H1 (cell line): ENCODE results near the gene SLC35F3. TPM values are rescaled to one million over a fixed set of nuclear protein-coding genes. Genes with fewer than 3 reads are reported as not detected.

ENCODE experiments used
- BACH1 ChIP-seq: IDR thresholded peaks from 2 replicates; pipeline ENCODE4 v1.6.1; 2012; ENCODE audit warnings: low read length, improper control_type of control experiment
- CHD1 ChIP-seq: IDR thresholded peaks from 2 replicates; pipeline ENCODE4 v1.6.1; 2012; ENCODE audit warnings: low read depth, low read length, improper control_type of control experiment
- CHD2 ChIP-seq: IDR thresholded peaks from 2 replicates; pipeline ENCODE4 v1.6.1; 2012; ENCODE audit warnings: low read length, improper control_type of control experiment
- EP300 ChIP-seq, 2 experiments: IDR thresholded peaks; 1 replicate in 1 of 2; 2 replicates in 1 of 2; pipeline ENCODE4 v1.6.1; 2011 to 2012; ENCODE audit warnings: low read depth in 2 of 2, low read length in 2 of 2, mild to moderate bottlenecking in 2 of 2, borderline replicate concordance in 1 of 2, inconsistent platforms in 1 of 2, moderate library complexity in 1 of 2
- GTF2F1 ChIP-seq: IDR thresholded peaks from 2 replicates; pipeline ENCODE4 v1.6.1; 2012; ENCODE audit warnings: low read depth, low read length, improper control_type of control experiment, borderline replicate concordance
- JUN ChIP-seq: IDR thresholded peaks from 2 replicates; pipeline ENCODE4 v1.6.1; 2011; ENCODE audit warnings: low read depth, mild to moderate bottlenecking, improper control_type of control experiment, low read length
- KDM5A ChIP-seq: fragments of 200-600 bp; IDR thresholded peaks from 2 replicates; pipeline ENCODE4 v1.7.1; 2012; ENCODE audit warnings: mild to moderate bottlenecking, low read length, inconsistent platforms, mixed read lengths
- MAFK ChIP-seq: IDR thresholded peaks from 2 replicates; pipeline ENCODE4 v1.6.1; 2012; ENCODE audit warnings: low read depth, mild to moderate bottlenecking, improper control_type of control experiment, low read length
- NANOG ChIP-seq: IDR thresholded peaks from 2 replicates; pipeline ENCODE4 v1.6.1; 2011; ENCODE audit warnings: low read length, low read depth, mild to moderate bottlenecking, inconsistent platforms; ENCODE audit not compliant: insufficient read depth, poor library complexity, severe bottlenecking
- PHF8 ChIP-seq: fragments of 200-600 bp; sonication (generic); conservative IDR thresholded peaks from 2 replicates; pipeline ENCODE4 v1.7.1; 2012; ENCODE audit warnings: low read depth, mild to moderate bottlenecking, inconsistent platforms, low read length, moderate library complexity
- RAD21 ChIP-seq, 2 experiments: IDR thresholded peaks in 1 of 2; conservative IDR thresholded peaks in 1 of 2; 2 replicates each; pipeline ENCODE4 v1.6.1; 2011; ENCODE audit warnings: low read depth in 2 of 2, low read length in 2 of 2, improper control_type of control experiment in 1 of 2, inconsistent platforms in 1 of 2, mild to moderate bottlenecking in 1 of 2, moderate library complexity in 1 of 2
- RFX5 ChIP-seq: IDR thresholded peaks from 2 replicates; pipeline ENCODE4 v1.6.1; 2011; ENCODE audit warnings: low read depth, low read length, improper control_type of control experiment, borderline replicate concordance
- SIX5 ChIP-seq: IDR thresholded peaks from 2 replicates; pipeline ENCODE4 v1.6.1; 2011; ENCODE audit warnings: mild to moderate bottlenecking, low read depth, low read length
- SP1 ChIP-seq: IDR thresholded peaks from 2 replicates; pipeline ENCODE4 v1.6.1; 2011; ENCODE audit warnings: low read depth, low read length
- SP4 ChIP-seq: IDR thresholded peaks from 2 replicates; pipeline ENCODE4 v1.6.1; 2012; ENCODE audit warnings: low read length, inconsistent platforms
- TAF7 ChIP-seq: optimal IDR thresholded peaks from 2 replicates; pipeline ENCODE3; 2011; ENCODE audit warnings: low read depth, mild to moderate bottlenecking, inconsistent platforms, low read length, moderate library complexity, borderline replicate concordance
- polyA plus RNA-seq, 7 experiments: library from polyadenylated mRNA; depleted of rRNA in 3 of 7; stranded (reverse) in 5 of 7; unstranded in 2 of 7; fragments of >200 nt in 5 of 7; fragments of 200-250 nt in 2 of 7; gene quantifications; 1 replicate in 5 of 7; 2 replicates in 1 of 7; 4 replicates in 1 of 7; pipeline versions ENCODE4 v1.2.1 to v1.2.3, GENCODE V29; 2011 to 2013; ENCODE audit warnings: missing spikeins in 2 of 7, mixed read lengths in 2 of 7
- total RNA-seq: library from RNA; stranded (reverse); fragmentation: NEBNext Ultra II Directional; extraction: Animal tissue kit (Norgen Biotek cat#: 25700); gene quantifications from 2 replicates; pipeline ENCODE4 v1.2.1, GENCODE V29; 2021
- TF ChIP-seq, protein P1 (sequence below): IDR thresholded peaks from 2 replicates; pipeline ENCODE4 v1.6.1; 2012; ENCODE audit warnings: inconsistent platforms
- TF ChIP-seq, protein P2 (sequence below): IDR thresholded peaks from 2 replicates; pipeline ENCODE4 v1.6.1; 2012; ENCODE audit warnings: inconsistent platforms

SLC35F3 gene
- total and polyA plus RNA-seq, 2 of the 8 experiments (the other 6 are each of a cell fraction or from before 2014, with no cell fraction given): 0.78 to 1.2 TPM

DNA sequence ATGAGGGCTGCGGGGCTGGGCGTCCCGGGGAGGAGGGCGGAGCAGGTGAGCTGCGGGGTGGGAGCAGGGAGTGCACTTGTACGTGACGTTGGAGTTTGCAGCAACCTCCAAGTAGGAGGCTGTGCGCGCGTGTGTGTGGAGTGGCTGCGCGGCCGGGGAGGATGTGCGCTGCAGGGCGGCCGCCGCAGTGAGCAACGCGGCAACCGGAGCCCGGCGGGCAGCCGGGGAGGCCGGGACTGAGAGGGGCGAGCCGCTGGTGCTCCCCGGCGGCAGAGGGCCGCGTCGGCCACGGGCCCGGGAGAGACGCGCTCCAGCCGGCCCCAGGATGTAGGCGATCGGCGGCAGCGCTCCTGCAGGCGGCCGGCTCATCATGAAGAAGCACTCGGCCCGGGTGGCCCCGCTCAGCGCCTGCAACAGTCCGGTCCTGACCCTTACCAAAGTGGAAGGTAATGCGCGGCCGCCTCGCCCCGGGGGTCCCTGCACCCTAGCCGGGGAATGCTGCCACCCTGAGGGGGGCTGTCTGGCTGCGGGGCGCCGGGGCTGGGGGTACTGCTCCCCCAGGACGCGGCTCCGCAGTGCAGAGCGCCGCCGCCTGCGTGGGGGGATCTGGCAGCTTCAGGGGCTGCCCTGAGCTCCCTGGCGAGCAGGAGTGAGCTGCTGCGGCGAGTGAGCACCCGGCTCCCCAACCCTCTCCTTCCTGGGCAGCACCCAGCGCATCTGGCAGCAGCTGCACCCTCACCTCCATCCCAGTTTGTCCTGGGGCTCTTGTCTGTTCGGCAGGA, 309.8 kb downstream of the SLC35F3 start (continued):
- no peak for TF ChIP-seq SIX5
- no peak for TF ChIP-seq CHD2
- TF ChIP-seq GTF2F1: no peak
- TF ChIP-seq RFX5: no peak
- no peak for TF ChIP-seq EP300 (IDR thresholded peaks at IDR 0.05; ENCODE audit: borderline replicate concordance in 1 of 2, low read depth in 2 of 2, low read length in 2 of 2)
- TF ChIP-seq KDM5A: no peak
- TF ChIP-seq CHD1: no peak
- TF ChIP-seq RAD21 (IDR thresholded peaks at IDR 0.05 in 1 of 2, conservative IDR thresholded peaks at IDR 0.05 in 1 of 2; ENCODE audit: low read depth in 2 of 2, low read length in 2 of 2): no peak; a peak in 1 of 4 replicates
- TF ChIP-seq BACH1: no peak
- TF ChIP-seq PHF8: no peak
- TF ChIP-seq, protein P1, sequence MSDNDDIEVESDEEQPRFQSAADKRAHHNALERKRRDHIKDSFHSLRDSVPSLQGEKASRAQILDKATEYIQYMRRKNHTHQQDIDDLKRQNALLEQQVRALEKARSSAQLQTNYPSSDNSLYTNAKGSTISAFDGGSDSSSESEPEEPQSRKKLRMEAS: no peak
- TF ChIP-seq MAFK: no peak
- TF ChIP-seq SP4: no peak
- TF ChIP-seq JUN: no peak
- TF ChIP-seq, protein P2, sequence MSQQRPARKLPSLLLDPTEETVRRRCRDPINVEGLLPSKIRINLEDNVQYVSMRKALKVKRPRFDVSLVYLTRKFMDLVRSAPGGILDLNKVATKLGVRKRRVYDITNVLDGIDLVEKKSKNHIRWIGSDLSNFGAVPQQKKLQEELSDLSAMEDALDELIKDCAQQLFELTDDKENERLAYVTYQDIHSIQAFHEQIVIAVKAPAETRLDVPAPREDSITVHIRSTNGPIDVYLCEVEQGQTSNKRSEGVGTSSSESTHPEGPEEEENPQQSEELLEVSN: no peak
- no peak for TF ChIP-seq SP1
- TF ChIP-seq NANOG: no peak
- TF ChIP-seq TAF7: no peak
